Raji (cell line): ENCODE measurements around the gene NUAK2.

Experiments used
- POLR2A ChIP-seq: IDR thresholded peaks from 2 replicates; pipeline ENCODE4 v1.6.1; 2011; ENCODE audit warnings: low read depth, low read length, control low read depth; ENCODE audit not compliant: insufficient read depth

Gene NUAK2

GRCh38 chr1:205321162-205321958 is at the start of gene NUAK2:
Gene NUAK2 (minus strand): TSS chr1:205321745. CDS start chr1:205321628, 117 bp downstream.
- TF ChIP-seq POLR2A = peak; percentile 93

GRCh38 chr1:205370780-205371179 is 49.2 kb upstream of the NUAK2 start:
- no peak for TF ChIP-seq POLR2A

- TF ChIP-seq POLR2A = no peak
These were observed 48.2 kb upstream of the NUAK2 start for GRCh38 chr1:205369701-205370123.

- TF ChIP-seq POLR2A = no peak
These were observed 46.9 kb upstream of the NUAK2 start for GRCh38 chr1:205368478-205368877.

- TF ChIP-seq POLR2A = no peak
These were observed 44.5 kb upstream of the NUAK2 start for GRCh38 chr1:205365945-205366463.

- no peak for TF ChIP-seq POLR2A
These were observed 39.3 kb upstream of the NUAK2 start for GRCh38 chr1:205360891-205361290.

- TF ChIP-seq POLR2A = no peak
These were observed 38.4 kb upstream of the NUAK2 start for GRCh38 chr1:205359771-205360565.

- no peak for TF ChIP-seq POLR2A
These were observed 37.0 kb upstream of the NUAK2 start for GRCh38 chr1:205358579-205358978.

- no peak for TF ChIP-seq POLR2A
These were observed 36.0 kb upstream of the NUAK2 start for GRCh38 chr1:205357567-205357966.

- no peak for TF ChIP-seq POLR2A
These were observed 35.0 kb upstream of the NUAK2 start, which contains the start of gene KLHDC8A for GRCh38 chr1:205356440-205357139. Gene KLHDC8A (minus strand): TSS chr1:205356922. CDS start chr1:205343604, 13,318 bp downstream.

- no peak for TF ChIP-seq POLR2A
These were observed 33.5 kb upstream of the NUAK2 start for GRCh38 chr1:205355075-205355453.

- no peak for TF ChIP-seq POLR2A
These were observed 32.9 kb upstream of the NUAK2 start for GRCh38 chr1:205354259-205355074.

- TF ChIP-seq POLR2A = no peak
These were observed 32.1 kb upstream of the NUAK2 start for GRCh38 chr1:205353612-205354011.

- no peak for TF ChIP-seq POLR2A
These were observed 31.6 kb upstream of the NUAK2 start for GRCh38 chr1:205353191-205353590.

- TF ChIP-seq POLR2A = no peak
These were observed 30.6 kb upstream of the NUAK2 start for GRCh38 chr1:205351984-205352713.
